Activated CD8-positive, alpha-beta T cell treated with anti-CD3 and anti-CD28 coated beads, Interleukin-2, amount 10 ng/mL, durations not matched to agents 7 days and 5 days (primary cell): ENCODE measurements around the gene RRN3. TPM values are rescaled to one million over a fixed set of nuclear protein-coding genes. Genes with fewer than 3 reads are reported as not detected.
"Not testable (repeated sequence)": the region's sequence is repeated elsewhere in the genome, so short reads cannot be mapped to it uniquely, and the experiment has no call there.

Experiments used
- ATAC-seq: fragments of 150-1000 bp; cut with Tn5 transposase; one replicate; pipeline ENCODE4 v1.10.0; 2021; ENCODE audit warnings: moderate library complexity
- CTCF ChIA-PET: fragments of 350-600 bp; sonication (Branson Sonifier 250); formaldehyde crosslinking; loops from one replicate; lab custom pipeline; 2021; ENCODE audit warnings: antibody characterized with exemption; lab: Charles Lee
- POLR2A ChIA-PET: fragments of 350-600 bp; sonication (Branson Sonifier 250); formaldehyde crosslinking; loops from one replicate; lab custom pipeline; 2021; ENCODE audit warnings: antibody characterized with exemption; lab: Charles Lee
- DNase-seq: peaks from one replicate; pipeline ENCODE4 v3.0.0-alpha.2; 2020
- H3K27ac Mint-ChIP-seq: one replicate; pipeline ENCODE4 v1.8.0; 2021; ENCODE audit warnings: mild to moderate bottlenecking, mixed read lengths
- H3K27me3 Mint-ChIP-seq: one replicate; pipeline ENCODE4 v1.8.0; 2021; ENCODE audit warnings: low read depth, mixed read lengths
- H3K36me3 Mint-ChIP-seq: one replicate; pipeline ENCODE4 v1.8.0; 2021; ENCODE audit warnings: low read depth, mixed read lengths
- H3K4me1 Mint-ChIP-seq: one replicate; pipeline ENCODE4 v1.8.0; 2021; ENCODE audit warnings: low read depth, mixed read lengths
- H3K4me3 Mint-ChIP-seq: one replicate; pipeline ENCODE4 v1.8.0; 2021; ENCODE audit warnings: mild to moderate bottlenecking, mixed read lengths
- H3K9me3 Mint-ChIP-seq: one replicate; pipeline ENCODE4 v1.8.0; 2022; ENCODE audit warnings: mixed read lengths; ENCODE audit not compliant: insufficient read depth
- microRNA-seq: library from miRNA; unstranded; fragments of <30 nt; microRNA quantifications from one replicate; pipeline ENCODE4 v1.2.0, GENCODE V29; 2022
- total RNA-seq, 2 experiments: library from RNA; stranded (reverse); gene quantifications; one replicate each; pipeline ENCODE4 v1.2.3, GENCODE V29; 2021

The RRN3 gene
- total RNA-seq, 2 experiments from 2014 or later: 25.5 to 26.7 TPM

DNA sequence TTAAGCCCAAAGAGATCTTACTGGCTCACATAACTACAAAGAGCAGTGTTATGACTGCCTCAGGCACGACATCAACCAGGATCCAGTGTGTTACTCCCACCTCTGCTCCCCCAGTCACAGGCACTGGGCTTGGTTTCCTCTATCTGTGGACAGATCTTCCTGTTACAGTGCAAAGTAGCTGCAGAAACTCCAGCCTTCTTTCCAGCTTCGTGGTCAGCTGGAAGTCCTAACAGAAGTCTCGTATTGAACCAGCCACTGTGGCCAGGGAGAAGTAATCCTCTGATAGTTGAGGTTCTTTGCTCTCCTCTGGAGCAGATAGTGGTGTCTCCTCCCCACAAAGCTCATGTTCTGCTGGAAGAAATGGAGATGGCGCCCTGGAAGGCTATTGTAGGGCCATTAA is 77.7 kb downstream of the RRN3 start:
- ATAC-seq, H3K9me3 Mint-ChIP-seq, H3K4me3 Mint-ChIP-seq, POLR2A ChIA-PET, H3K27me3 Mint-ChIP-seq, DNase-seq, CTCF ChIA-PET: not testable (repeated sequence)
- Mint-ChIP-seq H3K4me1 (peaks cover 26% of the 10 kb centered on the region), H3K27ac (peak overlapping the region; percentile 11), H3K36me3 (peaks cover 38% of the 10 kb centered on the region)

DNA sequence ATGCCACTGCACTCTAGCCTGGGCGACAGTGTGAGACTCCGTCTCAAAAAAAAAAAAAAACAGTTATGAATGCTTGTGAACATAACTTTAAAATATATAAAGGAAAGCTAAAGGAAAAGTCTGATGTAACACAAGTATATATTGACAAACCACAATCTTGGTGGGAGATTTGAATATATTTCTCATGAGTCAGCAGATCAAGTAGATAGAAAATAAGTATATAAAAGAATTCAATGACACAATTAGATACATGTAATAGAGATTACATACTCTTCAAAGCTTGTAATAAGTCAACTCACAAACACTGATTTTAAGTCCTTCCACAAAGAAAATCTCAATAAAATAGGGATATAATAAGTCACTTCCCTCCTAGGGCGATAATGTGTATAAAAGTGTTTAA is 78.4 kb downstream of the RRN3 start:
- ATAC-seq, CTCF ChIA-PET, H3K9me3 Mint-ChIP-seq, H3K27me3 Mint-ChIP-seq, POLR2A ChIA-PET, H3K4me3 Mint-ChIP-seq, H3K27ac Mint-ChIP-seq, DNase-seq: not testable (repeated sequence)
- H3K36me3 Mint-ChIP-seq: peaks cover 42% of the 10 kb centered on the region
- H3K4me1 Mint-ChIP-seq: peaks cover 26% of the 10 kb centered on the region

DNA sequence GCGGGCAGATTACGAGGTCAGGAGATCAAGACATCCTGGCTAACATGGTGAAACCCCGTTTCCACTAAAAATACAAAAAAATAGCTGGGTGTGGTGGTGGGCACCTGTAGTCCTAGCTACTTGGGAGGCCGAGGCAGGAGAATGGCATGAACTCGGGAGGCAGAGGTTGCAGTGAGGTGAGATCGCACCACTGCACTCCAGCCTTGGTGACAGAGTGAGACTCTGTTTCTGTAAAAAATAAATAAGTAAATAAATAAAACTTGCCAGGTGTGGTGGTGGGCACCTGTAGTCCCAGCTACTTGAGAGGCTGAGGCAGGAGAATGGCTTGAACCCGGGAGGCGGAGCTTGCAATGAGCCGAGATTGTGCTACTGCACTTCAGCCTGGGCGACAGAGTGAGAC is 81.1 kb downstream of the RRN3 start:
- ATAC-seq, DNase-seq, H3K27me3 Mint-ChIP-seq, H3K9me3 Mint-ChIP-seq, CTCF ChIA-PET, POLR2A ChIA-PET, H3K27ac Mint-ChIP-seq, H3K4me3 Mint-ChIP-seq: not testable (repeated sequence)
- Mint-ChIP-seq H3K36me3 (peaks cover 37% of the 10 kb centered on the region), H3K4me1 (peaks cover 26% of the 10 kb centered on the region)

Small RNAs within 50 kb of the gene (microRNA-seq; reads per million reads assigned to microRNA genes)
- gene MIR1972-1 (not detected), gene MIR6511B2 (not detected)

Other genes starting within 250 kb of the RRN3 start
- 10 to 100 TPM; 91.5 to 94.3 TPM for gene NPIPA1, start 156.8 kb downstream of the RRN3 start, total RNA-seq
- 10 to 100 TPM; 46.4 to 46.6 TPM for gene PDXDC1, start 119.2 kb downstream of the RRN3 start, total RNA-seq
- gene NTAN1, start 38.2 kb downstream of the RRN3 start, total RNA-seq: 10 to 100 TPM; 54.9 to 55.2 TPM